DMS153 (cell line): ENCODE data around the gene TPSB2.

Experiments
- DNase-seq: peaks from one replicate; lab custom pipeline; 2025; lab: John Stamatoyannopoulos, UW

Gene TPSB2

DNA sequence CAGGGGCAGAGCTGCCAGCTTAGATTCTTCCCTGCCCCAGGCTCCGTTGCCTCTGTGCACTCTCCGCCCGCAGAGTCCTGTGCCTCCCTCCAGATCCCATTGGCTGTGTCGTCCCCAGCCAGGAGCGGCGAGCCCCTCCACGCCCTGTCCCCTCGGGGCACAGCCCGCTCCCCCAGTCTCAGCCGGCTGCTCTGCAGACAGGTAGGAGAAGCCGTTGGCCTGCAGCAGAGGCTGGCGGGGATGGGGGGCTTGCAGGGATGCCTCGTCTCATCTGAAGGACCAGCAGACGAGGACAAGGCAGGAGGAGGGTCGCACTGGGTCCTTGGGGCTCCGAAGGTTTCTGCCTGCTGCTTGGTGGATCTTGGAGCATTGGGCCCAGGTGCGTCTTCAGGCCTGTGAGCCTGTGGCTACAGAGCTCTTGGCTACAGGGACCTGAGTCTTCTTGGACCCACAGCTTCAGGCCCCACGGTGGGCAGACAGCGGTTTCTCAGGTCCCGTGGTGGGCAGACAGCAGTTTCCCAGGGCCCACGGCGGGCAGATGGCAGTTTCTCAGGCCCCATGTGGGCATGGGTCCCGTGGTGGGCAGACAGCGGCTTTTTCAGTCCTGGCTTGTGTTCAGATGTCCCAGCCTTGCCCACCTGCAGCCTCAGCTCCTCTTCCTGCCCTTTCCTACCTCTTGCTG lies 10.9 kb downstream of the TPSB2 start:
- DNase-seq = no peak

DNA sequence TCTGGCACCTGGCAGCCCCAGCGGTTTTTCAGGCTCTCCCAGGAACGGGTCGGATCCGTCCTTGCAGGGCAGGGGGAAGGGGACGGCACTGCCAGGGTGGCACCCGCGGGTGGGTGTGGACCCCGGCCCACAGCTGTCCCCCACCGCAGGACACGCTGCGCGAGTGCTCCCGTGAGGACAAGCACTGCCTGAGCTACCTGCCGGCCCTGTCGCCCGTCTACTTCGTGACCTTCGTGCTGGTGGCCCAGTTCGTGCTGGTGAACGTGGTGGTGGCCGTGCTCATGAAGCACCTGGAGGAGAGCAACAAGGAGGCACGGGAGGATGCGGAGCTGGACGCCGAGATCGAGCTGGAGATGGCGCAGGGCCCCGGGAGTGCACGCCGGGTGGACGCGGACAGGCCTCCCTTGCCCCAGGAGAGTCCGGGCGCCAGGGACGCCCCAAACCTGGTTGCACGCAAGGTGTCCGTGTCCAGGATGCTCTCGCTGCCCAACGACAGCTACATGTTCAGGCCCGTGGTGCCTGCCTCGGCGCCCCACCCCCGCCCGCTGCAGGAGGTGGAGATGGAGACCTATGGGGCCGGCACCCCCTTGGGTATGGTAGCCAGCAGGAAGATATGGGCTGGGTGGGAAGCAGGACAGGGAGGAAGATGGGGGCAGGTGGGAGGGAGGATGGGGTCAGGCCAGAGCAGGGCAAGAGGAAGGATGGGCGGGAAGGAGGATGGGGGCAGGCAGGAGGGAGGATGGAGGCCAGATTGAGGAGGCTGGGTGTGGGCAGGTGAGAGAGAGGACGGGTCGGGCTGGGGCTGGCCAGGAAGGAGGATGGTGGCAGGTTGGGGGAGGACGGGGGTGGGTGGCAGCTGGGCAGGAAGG lies 11.7 kb downstream of the TPSB2 start:
- no peak for DNase-seq

- no peak for DNase-seq
Observed at GRCh38 chr16:1217526-1217925, 12.5 kb downstream of the TPSB2 start.

GRCh38 chr16:1216681-1217400 lies 13.1 kb downstream of the TPSB2 start:
- no peak for DNase-seq

GRCh38 chr16:1216296-1216619 lies 13.7 kb downstream of the TPSB2 start:
- no peak for DNase-seq

- DNase-seq = no peak
Observed at GRCh38 chr16:1215574-1216295, 14.2 kb downstream of the TPSB2 start.

GRCh38 chr16:1214719-1215118 lies 15.3 kb downstream of the TPSB2 start:
- no peak for DNase-seq

GRCh38 chr16:1213796-1214372 lies 16.1 kb downstream of the TPSB2 start:
- DNase-seq = no peak

GRCh38 chr16:1213231-1213630 lies 16.8 kb downstream of the TPSB2 start:
- no peak for DNase-seq

GRCh38 chr16:1212616-1213194 lies 17.3 kb downstream of the TPSB2 start:
- DNase-seq = no peak

GRCh38 chr16:1211451-1212268 lies 18.3 kb downstream of the TPSB2 start:
- DNase-seq = no peak

DNA sequence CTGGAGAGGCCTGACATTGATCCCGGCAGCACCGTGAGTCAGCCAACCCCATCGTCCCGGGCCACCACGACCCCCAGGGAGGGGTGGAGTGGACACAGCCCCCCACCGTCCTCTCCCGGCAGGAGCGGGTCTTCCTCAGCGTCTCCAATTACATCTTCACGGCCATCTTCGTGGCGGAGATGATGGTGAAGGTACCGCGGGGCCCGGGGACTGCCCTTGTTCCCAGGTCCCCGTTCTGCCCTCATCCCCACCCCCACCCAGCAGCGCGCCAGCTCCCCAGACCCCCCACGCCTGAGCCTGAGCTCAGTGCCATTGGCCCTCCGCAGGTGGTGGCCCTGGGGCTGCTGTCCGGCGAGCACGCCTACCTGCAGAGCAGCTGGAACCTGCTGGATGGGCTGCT lies 19.5 kb downstream of the TPSB2 start:
- no peak for DNase-seq

- no peak for DNase-seq
Observed at GRCh38 chr16:1209081-1209480, 20.9 kb downstream of the TPSB2 start.

DNA sequence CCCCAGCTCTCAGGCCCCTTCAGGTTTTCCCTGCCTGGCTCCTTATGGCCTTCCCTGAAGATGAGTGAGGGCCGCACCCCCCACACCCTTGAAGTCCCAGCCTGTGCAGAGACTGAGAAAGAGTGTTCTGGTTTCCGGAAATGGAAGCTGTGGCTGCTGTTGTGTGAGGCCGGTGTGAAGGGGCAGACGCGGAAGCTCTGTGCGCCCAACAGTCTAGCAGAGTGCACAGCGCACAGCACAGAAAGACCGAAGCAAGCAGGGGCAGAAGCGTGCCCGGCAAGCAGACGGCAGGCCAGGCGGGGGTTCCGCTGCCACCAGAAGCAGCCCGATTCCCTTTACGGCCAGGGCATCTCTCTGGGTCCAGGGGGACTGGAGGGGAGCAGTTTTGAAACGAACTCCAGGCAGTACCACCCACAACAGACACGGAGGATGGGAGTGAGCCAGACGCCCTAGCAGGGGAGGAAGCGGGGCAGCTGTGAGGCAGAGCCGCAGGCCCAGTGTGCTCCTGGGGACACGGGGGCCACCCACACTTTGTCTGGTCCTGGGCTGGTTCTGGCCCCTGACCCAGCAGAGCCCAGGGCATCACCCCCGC lies 21.6 kb downstream of the TPSB2 start:
- DNase-seq = no peak

- DNase-seq = no peak
Observed at GRCh38 chr16:1206786-1207185, 23.2 kb downstream of the TPSB2 start.

GRCh38 chr16:1206326-1206725 lies 23.7 kb downstream of the TPSB2 start:
- DNase-seq = no peak

DNA sequence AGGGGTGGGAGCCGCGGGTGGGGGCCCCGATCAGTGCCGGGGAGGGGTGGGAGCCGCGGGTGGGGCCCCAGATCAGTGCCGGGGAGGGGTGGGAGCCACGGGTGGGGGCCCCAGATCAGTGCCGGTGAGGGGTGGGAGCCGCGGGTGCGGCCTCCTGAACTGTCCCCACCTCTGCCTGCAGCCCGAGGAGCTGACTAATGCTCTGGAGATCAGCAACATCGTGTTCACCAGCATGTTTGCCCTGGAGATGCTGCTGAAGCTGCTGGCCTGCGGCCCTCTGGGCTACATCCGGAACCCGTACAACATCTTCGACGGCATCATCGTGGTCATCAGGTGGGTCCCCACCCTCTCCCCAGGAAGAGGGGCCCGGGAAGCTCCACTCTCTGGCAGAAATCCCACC lies 25.1 kb downstream of the TPSB2 start:
- DNase-seq = no peak

DNA sequence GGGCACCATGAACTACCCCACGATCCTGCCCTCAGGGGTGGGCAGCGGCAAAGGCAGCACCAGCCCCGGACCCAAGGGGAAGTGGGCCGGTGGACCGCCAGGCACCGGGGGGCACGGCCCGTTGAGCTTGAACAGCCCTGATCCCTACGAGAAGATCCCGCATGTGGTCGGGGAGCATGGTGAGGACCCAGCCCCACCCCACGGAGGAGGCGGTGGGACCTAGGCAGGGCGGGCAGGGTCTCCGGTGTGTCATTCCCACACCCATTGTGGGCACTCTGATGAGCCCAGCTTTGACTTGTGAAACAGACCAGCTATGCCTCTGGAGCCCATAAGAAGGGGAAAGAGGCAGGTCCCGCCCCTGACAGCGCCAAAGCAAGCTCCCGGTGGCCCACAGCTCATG lies 27.7 kb downstream of the TPSB2 start:
- no peak for DNase-seq

DNA sequence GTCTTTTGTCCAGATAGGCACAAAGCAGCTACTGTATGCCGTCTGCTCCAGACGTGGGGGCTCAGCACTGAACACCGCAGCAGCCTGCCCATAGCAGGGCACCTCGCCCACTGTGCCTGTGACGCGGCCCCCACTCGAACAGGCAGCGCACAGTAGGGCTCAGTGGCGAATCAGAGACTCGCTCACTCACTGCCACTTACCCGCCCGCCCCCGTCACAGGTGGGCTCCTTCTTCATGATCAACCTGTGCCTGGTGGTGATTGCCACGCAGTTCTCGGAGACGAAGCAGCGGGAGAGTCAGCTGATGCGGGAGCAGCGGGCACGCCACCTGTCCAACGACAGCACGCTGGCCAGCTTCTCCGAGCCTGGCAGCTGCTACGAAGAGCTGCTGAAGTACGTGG lies 28.5 kb downstream of the TPSB2 start:
- DNase-seq = no peak

DNA sequence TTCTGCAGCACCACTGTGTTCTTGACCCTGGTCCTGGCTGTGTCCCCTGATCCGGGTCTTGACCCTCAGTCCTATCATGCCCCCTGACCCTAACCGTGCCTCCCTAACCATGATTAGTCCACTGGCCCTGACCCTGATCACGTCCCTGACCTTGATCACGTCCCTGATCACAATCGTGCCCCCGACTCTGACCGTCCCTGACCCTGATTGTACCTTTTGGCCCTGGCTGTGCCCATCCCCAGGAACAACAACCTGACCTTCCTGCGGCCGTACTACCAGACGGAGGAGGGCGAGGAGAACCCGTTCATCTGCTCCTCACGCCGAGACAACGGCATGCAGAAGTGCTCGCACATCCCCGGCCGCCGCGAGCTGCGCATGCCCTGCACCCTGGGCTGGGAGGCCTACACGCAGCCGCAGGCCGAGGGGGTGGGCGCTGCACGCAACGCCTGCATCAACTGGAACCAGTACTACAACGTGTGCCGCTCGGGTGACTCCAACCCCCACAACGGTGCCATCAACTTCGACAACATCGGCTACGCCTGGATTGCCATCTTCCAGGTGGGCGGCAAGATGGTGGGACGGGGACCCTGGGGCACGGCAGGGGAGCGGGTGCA lies 29.9 kb downstream of the TPSB2 start:
- DNase-seq = no peak
